HG03175 (cell line): ENCODE results near the gene HPGDS.
"Not testable (repeated sequence)": the region's sequence is repeated elsewhere in the genome, so short reads cannot be mapped to it uniquely, and the experiment has no call there.

Source experiments
- ATAC-seq: cut with Tn5 transposase; IDR thresholded peaks from one replicate; pipeline ENCODE4 v1.9.1; 2021; ENCODE audit warnings: mild to moderate bottlenecking, moderate library complexity; ENCODE audit not compliant: unreplicated experiment

HPGDS gene

DNA sequence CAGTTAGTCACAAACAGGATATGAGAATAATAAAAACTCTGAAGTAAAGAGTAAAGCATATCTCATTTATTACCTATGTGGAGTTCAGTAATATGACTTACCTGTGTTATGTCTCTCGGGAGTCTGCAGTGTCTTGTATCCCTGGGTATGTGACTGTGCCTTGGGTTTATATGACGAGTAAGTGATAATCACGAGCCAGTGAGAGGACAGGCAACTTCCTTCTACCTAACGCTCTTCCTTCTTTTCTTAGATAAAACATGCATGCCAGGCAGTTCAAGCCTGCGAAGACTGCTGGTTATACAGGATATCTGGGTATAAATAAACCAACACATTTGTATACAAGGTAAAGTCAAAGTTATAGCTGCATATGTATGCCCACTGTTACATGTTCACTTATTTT is at the start of gene HPGDS:
Gene HPGDS, minus strand, starts transcription at position 143 of the 400 bp plus-strand sequence. CDS start 8,207 bp downstream, outside the sequence.
- no peak for ATAC-seq

GRCh38 chr4:94390804-94391410 is 48.3 kb upstream of the HPGDS start:
- ATAC-seq: no peak

DNA sequence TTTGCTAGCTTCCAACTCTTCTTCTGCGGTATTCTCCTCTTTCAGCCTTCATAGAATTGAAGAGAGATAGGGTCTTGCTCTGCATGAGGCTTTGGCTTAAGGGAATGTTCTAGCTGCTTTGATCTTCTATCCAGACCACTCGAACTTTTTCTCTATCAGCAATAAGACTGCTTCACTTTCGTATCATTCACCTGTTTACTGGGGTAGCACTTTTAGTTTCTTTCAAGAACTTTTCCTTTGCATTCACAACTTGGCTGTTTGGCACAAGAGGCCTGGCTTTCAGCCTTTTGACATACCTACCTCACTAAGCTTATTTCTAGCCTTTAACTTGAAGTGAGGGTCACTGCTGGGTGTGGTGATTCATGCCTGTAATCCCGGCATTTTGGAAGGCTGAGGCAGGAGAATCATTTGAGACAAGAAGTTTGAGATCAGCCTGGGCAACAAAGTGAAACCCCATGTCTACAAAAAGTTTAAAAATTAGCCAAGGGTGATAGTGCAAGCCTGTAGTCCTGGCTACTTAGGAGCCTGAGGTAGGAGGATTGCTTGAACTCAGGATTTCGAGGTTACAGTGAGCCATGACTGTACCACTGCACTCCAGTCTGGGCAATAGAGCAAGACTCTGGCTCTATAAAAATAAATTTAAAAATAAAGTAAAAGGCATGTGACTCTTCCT is 47.1 kb upstream of the HPGDS start:
- ATAC-seq: no peak

DNA sequence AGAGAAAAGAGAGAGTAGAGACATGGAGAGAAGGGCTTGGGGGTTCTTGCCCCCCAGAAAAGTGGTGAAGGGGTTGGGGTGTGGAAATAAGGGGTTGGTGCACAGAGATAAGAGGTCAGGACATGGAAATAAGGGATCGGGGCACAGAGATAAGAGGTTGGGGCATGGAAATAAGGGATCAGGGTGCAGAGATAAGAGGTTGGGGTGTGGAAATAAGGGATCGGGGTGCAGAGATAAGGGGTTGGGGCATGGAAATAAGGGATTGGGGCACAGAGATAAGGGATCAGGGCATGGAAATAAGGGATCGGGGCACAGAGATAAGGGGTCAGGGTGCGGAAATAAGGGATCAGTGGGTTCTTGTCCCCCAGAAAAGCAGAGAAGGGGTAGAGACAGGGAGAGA is 45.3 kb upstream of the HPGDS start:
- not testable (repeated sequence) for ATAC-seq

- ATAC-seq: not testable (repeated sequence)
Measured at GRCh38 chr4:94385452-94385851, 42.8 kb upstream of the HPGDS start.

DNA sequence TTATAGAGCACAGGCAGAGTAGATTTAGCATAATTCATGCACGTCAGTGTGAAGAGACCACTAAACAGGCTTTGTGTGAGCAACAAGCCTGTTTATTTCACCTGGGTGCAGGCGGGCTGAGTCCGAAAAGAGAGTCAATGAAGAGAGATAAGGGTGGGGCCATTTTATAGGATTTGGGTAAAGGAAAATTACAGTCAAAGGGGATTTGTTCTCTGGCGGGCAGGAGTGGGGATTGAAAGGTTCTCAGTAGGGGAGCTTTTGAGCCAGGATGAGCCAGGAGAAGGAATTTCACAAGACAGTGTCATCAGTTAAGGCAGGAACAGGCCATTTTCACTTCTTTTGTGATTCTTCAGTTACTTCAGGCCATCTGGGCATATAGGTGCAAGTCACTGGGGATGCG is 40.3 kb upstream of the HPGDS start:
- ATAC-seq: not testable (repeated sequence)

DNA sequence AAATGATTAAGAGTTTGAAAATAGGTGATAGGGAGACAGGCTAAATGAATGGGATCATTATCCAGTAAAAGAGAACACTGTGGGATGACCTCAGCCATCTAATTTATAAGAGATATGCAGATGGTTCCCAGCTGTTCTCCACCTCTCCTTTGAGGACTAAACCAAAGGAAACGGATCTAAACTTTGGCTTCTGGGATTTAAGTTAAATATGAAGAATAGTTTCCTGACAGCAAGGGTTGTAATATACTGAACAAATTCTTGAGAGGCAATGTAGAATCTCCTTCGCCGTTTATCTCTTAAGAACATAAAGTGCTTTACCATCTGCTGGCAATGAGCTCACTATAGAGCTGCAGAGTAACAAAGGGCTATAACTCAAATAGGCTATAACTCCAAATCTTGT is 35.4 kb upstream of the HPGDS start:
- ATAC-seq: no peak

GRCh38 chr4:94377294-94377693 is 34.7 kb upstream of the HPGDS start:
- no peak for ATAC-seq

GRCh38 chr4:94375364-94375763 is 32.7 kb upstream of the HPGDS start:
- no peak for ATAC-seq

- ATAC-seq: no peak
Measured at GRCh38 chr4:94373752-94374151, 31.1 kb upstream of the HPGDS start.

DNA sequence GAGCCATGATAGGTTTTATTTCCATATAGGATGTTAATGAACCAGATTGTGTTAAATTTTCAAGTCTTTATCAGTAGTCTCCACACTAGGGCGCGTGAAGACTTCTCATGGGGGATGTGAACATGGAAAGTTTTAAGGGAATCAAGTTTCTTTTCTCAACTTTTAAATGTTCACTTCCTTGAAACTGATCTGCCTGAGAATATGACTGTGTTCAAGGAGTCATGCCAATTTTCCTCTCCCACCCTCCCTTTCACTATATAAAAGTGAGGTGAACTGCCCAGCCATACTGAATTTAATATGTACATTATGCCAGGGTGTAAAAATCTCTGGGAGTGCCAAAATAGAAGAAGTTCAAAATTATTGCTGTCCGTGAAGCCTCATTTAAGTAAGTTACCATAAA is 30.4 kb upstream of the HPGDS start:
- ATAC-seq: no peak

DNA sequence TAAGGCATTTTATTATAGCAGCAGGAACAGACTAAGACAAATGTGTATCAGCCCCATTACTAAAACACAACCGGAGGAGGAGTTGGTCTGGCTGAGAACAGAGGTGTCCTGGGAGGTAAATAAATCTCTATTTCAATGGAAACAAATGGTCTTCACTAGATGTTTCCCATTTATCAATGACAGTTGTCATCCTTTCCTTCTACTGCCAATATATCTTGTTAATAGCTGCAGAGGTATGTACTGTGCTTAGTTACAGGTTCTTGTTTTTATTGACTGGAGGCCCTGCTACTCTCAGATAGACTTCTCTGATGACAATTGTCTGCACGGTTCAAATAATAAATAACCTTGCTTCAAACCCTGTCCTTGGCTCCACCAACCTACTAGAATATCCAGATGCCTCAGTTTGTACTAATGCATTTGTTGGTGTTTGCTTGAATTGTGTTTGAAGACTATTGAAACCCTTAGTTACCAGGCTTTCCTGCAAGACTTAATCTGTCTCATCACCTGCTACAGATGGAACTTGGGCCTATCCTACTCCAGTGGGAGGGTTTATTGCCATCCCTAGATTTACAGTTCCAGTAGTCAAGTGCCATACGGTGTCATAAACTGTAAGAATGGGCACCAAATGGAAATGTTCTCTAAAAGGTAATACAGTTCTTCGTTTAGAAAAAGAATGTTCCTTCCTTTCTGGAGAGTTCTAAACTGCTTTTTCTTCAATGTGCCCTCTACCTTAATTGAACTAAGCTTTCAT is 29.8 kb upstream of the HPGDS start:
- no peak for ATAC-seq

DNA sequence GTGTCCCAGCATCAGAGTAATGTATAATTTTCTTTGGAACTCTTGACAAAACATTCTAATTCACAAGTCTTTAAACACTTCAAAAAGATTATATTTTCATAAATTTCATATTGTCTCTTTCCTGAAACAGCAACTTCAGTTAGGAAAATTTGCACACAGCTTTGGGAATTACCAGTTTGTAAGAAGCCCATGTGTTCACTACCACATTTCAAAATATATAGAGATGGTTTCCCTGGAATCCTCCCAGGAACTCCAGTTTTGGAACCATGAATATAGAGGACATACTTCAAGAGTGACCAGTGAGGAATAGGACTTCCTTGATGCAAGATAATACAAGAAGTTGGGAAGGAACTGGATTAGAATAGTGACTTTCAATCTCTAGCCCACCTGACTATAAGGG is 28.7 kb upstream of the HPGDS start:
- no peak for ATAC-seq

DNA sequence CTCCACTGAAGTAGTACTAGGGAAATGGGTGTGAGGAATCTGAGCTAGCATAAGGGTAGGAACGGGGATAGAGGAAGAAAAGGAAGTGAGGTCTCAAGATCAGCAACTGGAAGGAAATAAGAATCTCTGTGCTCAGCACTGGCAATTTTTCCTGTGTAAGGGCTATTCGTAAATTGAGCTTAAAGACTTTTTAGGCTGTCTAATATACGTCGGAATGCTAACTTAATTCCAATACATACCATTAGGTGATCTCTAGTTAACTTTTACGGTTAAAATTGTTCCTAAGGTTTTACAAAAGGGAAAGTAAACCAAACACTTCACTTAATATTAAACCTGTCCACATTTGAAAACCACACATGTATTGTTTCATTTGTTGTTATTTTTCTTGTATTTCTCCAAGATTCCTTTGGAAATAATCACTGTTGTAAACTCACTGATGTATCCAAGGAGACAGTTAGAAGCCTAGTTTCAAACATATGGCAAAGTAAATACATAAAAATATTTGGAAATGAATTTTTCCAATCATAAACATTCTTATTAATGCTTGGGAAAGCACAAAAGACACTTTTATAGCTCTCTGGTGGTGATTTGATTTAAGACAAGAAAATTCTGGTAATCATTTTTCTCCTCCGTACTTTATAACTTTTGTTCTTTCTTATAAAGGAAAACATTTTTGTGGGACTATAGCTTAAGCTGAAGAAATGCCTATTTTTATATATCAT is 28.1 kb upstream of the HPGDS start:
- ATAC-seq: no peak

DNA sequence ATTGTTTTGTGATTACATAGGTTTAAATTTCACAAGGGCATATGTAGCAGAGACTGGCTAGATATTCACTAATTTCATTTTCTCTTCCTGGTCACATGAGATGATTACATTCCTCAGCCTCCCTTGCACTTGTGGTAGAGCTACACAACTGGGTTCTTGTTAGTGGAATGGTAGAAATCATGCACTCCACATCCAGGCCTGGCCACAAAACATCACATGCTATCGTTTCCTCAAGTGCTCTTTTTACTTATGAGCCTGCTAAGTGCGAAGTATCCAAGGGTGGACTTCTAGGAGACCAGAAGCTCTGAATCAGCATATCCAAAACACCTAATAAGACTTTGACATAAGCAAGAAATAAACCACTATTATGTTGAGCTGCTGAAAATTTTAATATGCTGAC is 26.4 kb upstream of the HPGDS start:
- no peak for ATAC-seq

GRCh38 chr4:94368459-94368858 is 25.8 kb upstream of the HPGDS start:
- ATAC-seq: no peak

DNA sequence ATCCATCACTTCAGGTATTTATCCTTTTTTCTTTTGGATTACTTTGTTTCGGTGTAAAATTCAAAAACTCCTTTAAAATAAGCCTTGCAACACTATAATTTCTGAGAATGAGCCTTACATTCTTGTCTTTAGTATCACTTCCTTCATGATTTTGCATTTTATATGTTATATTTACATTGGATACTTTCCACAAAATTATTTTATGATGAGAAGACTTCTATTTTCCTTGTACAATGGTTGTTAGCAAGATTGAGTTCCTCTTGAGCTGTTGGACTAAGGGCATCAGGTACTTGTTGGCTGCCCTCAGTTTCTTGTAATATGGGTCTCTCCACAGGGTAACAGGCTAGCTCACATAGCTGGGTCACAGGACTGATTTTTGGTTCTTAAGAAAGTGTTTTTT is 22.7 kb upstream of the HPGDS start:
- no peak for ATAC-seq

DNA sequence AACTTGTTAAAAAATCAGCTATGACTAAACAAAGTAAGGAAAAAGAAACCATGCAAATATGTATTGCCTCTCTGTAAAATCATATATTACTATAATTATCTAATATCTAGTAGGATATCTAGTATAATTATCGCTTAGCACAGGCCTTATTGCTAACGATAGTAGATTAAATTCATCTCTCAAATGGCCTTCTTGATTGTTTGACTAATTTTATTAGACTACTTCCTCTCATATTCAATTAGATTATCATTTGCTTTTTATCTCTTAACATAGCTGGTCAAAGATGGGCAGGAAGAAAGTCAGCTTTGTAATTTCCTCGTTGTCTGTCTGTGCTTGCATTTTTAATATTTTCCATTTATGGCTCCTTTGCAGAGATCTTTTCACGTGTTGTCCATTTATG is 21.9 kb upstream of the HPGDS start:
- no peak for ATAC-seq

- ATAC-seq: no peak
Measured at GRCh38 chr4:94363136-94363655, 20.6 kb upstream of the HPGDS start.

- no peak for ATAC-seq
Measured at GRCh38 chr4:94359838-94360237, 17.2 kb upstream of the HPGDS start.

DNA sequence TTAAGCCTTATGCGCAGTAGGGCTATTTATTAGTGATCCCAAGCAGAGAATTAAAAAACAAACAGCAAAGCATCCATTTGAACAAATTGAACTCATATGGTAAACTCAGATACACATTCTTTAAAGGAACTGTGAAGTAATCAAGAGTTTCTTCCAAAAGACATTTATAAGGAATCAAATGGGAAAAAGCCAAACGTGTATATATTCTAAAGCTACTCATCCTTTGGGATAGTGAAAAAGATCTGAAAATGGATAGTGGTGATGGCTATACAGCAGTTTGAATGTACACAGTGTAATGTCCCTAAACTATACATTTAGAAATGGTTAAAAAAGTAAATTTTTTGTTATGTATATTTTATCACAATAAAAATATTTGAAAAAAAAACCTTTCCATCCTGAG is 16.6 kb upstream of the HPGDS start:
- ATAC-seq: no peak
